Measurements from ENCODE around the gene DCXR.

DCXR gene

DNA sequence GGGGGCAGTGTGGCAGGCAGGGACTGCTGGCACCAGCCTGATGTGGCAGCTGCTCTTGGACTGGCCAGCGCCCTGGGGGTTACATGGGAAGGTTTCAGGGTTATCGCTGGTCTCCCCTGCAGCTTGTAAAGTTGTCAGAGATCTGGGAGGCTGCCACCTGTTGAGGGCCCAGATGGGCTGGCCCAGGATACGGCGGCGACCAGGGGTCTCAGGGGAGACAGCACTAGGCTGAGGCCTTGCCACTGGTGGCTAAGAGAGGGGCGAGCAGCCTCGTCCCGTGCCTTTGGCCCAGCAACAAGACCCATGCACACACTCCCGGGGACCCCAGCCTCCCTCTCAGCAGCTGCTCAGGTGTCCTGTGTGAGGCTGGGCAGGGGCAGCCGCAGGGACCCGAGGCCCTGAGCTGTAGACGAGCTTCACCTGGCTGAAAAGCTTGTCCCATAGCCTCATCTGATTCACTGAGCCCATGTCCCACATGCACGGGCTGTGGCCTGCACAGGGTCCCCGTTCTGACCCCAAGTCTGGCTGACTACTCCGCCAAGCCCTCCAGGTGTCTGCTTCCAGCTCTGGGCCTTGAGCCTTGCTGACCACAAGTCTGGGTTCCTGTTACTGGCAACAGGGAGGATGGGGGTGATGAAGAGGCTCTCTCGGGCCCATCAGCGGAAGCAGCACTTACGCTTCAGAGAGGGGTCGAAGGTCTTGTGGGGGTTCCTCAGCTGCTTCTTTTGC is 21.9 kb upstream of the DCXR start:
- no peak; the same call in 1 of the 2 replicates for TF ChIP-seq POLR2AphosphoS5 (IDR thresholded peaks at IDR 0.05; ENCODE audit: low read depth, low read length)
- 0 out of 2 replicates have a peak, but pooled peaks have one; percentile 12 for TF ChIP-seq POLR2A (IDR thresholded peaks at IDR 0.05; ENCODE audit: low read depth, low read length)
- FAIRE-seq, result no peak

GRCh38 chr17:82058855-82059249 is 21.4 kb upstream of the DCXR start:
- TF ChIP-seq TAF1 (IDR thresholded peaks at IDR 0.05; ENCODE audit: borderline replicate concordance, low read depth, low read length) (no peak), POLR2A (IDR thresholded peaks at IDR 0.05; ENCODE audit: low read depth, low read length) (peak; percentile 17; the same call in 1 of the 2 replicates)
- FAIRE-seq (no peak), DNase-seq (ENCODE audit: insufficient read length) (no peak)

More for the DNA sequence above, 21.9 kb upstream of the DCXR start:
- no peak for DNase-seq (ENCODE audit: insufficient read length)

DNA sequence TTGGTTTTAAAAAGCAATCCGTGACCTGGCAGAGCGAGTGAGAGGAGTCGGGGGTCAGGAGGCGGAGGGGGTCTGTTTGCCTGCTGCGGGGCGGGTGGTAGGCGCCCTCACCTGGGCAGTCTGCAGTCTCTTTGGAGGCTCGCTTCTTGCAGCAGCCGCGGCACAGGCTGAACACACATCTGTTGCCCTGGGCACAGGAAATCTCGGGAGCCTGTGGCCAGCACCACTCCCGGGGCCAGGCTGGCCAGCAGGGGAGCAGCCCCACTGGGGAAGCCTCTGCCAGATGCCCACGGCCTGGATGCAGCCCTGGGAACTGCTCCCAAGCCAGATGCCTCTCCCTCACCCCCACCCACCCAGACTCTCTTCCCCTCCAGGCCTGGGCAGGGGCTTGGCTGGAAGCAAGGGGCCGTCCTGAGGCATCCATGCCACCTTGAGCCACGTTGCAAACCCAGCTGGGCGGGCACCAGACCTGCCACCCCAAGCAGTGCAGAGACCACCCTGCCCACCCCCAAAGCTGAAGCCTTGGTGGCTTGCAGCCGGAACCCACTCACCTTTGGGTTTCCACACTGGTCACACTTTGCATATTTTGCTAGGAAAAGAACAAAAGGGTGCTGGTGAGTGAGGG is 20.8 kb upstream of the DCXR start:
- TF ChIP-seq POLR2A (IDR thresholded peaks at IDR 0.05; ENCODE audit: low read depth, low read length) (no peak), POLR2AphosphoS5 (IDR thresholded peaks at IDR 0.05; ENCODE audit: low read depth, low read length) (no peak), TAF1 (IDR thresholded peaks at IDR 0.05; ENCODE audit: borderline replicate concordance, low read depth, low read length) (no peak)
- no peak for FAIRE-seq
- no peak for DNase-seq (ENCODE audit: insufficient read length)

GRCh38 chr17:82056729-82057621 is 19.5 kb upstream of the DCXR start:
- FAIRE-seq (no peak), DNase-seq (ENCODE audit: insufficient read length) (no peak)
- TF ChIP-seq TAF1 (IDR thresholded peaks at IDR 0.05; ENCODE audit: borderline replicate concordance, low read depth, low read length), result no peak
- TF ChIP-seq POLR2AphosphoS5 (IDR thresholded peaks at IDR 0.05; ENCODE audit: low read depth, low read length), result peak; percentile 26; the same call in 1 of the 2 replicates

GRCh38 chr17:82055965-82056728 is 18.6 kb upstream of the DCXR start:
- FAIRE-seq (no peak), DNase-seq (ENCODE audit: insufficient read length) (no peak)
- peak; percentile 45; the same call in 1 of the 2 replicates for TF ChIP-seq POLR2A (IDR thresholded peaks at IDR 0.05; ENCODE audit: low read depth, low read length)
- TF ChIP-seq TAF1 (IDR thresholded peaks at IDR 0.05; ENCODE audit: borderline replicate concordance, low read depth, low read length), result no peak

DNA sequence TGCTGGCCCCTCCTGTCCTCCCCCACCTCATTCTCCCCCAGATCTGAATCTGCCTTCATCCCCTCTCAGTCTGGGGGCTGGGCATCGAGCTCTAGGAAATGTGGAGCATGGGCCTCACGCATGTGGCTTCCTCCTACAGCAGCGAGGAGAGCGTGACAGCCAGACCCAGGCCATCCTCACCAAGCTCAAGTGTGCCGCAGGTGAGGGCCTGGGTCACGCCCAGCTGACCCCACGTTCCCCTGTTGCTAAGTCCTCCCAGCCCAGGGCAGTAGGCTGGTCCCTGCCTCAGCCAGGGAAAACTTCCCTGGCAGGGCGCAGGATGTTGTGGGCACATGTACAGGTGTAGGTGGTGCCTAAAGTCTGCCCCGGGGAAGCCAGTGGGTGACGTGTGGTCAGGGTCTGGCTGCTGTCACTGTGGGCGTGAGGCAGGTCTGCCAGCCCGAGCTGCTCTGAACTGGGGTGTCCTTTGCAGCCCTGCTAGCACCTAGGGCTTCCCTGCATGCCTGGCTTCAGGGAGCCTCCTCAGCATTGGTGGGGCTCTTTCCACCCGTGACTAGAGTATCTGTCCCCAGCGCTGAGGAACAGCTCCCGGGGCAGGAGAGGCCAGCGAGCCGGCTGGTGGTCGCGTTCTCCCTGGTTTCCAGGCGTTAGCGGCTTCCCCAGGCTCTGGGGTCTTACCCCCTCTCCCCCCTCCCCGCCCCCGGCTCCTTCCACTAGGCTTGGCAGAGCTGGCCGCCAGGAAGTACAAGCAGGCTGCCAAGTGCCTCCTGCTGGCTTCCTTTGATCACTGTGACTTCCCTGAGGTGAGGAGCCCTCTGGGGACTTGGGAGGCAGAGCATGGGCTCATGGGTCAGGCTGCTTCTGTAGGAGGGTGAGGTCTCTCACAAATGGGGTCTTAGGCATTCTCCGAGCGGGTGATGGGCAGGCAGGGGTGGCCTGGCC is 17.8 kb upstream of the DCXR start:
- DNase-seq (ENCODE audit: insufficient read length), result no peak
- TF ChIP-seq TAF1 (IDR thresholded peaks at IDR 0.05; ENCODE audit: borderline replicate concordance, low read depth, low read length) (no peak), POLR2A (IDR thresholded peaks at IDR 0.05; ENCODE audit: low read depth, low read length) (no peak; the same call in 1 of the 2 replicates), POLR2AphosphoS5 (IDR thresholded peaks at IDR 0.05; ENCODE audit: low read depth, low read length) (no peak; the same call in none of the 2 replicates)
- FAIRE-seq, result no peak

DNA sequence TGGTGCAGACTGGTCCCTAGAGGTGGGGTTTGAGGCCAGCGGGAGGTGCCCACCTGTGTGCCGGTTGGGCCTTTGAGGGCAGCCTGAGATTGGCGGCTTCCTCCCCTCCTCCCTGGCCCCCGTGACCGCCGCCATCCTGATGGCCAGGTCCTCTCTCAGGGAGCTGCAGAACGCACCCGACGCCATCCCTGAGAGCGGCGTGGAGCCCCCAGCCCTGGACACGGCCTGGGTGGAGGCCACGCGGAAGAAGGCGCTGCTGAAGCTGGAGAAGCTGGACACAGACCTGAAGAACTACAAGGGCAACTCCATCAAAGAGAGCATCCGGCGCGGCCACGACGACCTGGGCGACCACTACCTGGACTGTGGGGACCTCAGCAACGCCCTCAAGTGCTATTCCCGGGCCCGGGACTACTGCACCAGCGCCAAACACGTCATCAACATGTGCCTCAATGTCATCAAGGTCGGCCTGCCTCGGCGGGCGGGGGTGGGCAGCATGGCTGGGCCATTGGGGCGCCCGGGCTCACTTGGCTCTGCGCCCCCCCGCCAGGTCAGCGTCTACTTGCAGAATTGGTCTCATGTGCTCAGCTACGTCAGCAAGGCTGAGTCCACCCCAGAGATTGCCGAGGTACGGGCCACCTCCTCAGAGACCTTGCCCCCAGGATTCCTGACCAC is 17.0 kb upstream of the DCXR start:
- DNase-seq (ENCODE audit: insufficient read length) (no peak), FAIRE-seq (no peak)
- TF ChIP-seq POLR2A (IDR thresholded peaks at IDR 0.05; ENCODE audit: low read depth, low read length), result no peak

DNA sequence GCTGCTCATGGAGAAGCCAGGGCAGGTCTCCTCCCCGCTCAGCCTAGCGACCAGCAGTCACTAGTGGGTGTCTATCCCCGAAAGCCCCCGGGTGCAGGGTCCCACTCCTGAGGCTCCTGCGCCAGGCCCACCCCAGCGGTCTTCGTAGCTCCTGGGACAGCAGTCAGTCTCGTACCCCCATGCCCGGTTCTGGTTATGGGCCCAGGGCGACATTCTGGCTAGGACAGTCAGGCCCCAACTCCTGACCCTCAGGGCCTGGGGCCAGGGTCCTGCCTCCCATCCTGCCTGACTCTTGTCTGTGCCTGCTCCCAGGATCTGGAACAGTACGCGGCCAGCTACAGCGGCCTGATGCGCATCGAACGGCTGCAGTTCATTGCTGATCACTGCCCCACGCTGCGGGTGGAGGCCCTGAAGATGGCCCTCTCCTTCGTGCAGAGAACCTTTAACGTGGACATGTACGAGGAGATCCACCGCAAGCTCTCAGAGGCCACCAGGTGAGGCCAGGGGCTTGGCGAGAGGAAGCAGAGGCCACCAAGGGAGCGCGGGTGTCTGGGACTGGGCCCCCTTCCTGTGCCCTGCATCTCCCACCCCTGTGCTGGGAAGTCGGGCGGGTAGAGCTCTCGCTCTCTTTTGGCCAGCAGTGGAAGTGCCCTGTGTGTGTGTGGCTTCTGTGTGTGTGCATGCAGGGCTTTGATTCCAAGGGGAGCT is 16.2 kb upstream of the DCXR start:
- no peak for TF ChIP-seq POLR2AphosphoS5 (IDR thresholded peaks at IDR 0.05; ENCODE audit: low read depth, low read length)
- DNase-seq (ENCODE audit: insufficient read length) (no peak), FAIRE-seq (no peak)

DNA sequence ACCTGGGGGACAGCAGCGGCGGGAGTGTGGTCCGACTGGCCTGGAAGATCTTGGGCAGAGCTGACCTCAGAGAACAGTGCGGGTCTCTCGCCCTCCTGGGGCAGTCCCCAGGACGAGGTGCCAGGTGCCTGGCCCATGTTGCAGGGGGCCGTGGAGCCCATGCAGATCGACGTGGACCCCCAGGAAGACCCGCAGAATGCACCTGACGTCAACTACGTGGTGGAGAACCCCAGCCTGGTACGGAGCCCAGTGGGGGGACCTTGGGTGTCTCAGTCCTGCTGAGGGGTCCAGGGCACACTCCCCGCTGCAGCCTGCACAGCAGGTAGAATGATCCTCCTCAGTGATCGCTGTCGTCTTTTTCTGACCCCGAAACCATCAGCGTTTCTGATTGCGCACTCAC is 15.6 kb upstream of the DCXR start:
- TF ChIP-seq POLR2AphosphoS5 (IDR thresholded peaks at IDR 0.05; ENCODE audit: low read depth, low read length) (no peak), TAF1 (IDR thresholded peaks at IDR 0.05; ENCODE audit: borderline replicate concordance, low read depth, low read length) (no peak)
- DNase-seq (ENCODE audit: insufficient read length), result no peak
- no peak for FAIRE-seq

DNA sequence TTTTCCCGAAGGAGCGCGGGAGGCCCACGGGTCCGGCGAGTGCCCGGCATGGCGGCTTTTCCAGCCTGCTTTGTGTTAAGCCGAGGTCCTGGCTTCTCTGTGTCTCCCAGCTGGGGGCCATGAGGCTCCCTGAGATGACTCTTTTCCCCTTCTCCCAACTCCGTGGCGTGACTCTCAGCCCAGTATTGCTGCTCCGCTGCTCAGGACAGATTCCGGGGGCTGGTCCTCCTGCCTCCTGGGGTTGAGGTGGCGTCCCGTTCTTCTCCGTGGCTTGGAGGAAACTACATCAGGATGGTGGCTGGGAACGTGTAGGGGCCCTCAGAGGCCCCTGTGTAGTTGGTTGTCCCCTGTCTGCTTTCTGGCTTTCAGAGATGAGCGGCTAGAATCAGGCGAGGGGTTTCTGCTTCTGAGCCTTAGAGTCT is 15.2 kb upstream of the DCXR start:
- FAIRE-seq (no peak), DNase-seq (ENCODE audit: insufficient read length) (no peak)
- TF ChIP-seq POLR2AphosphoS5 (IDR thresholded peaks at IDR 0.05; ENCODE audit: low read depth, low read length), result no peak
- TF ChIP-seq POLR2A (IDR thresholded peaks at IDR 0.05; ENCODE audit: low read depth, low read length), result no peak
- TF ChIP-seq TAF1 (IDR thresholded peaks at IDR 0.05; ENCODE audit: borderline replicate concordance, low read depth, low read length), result no peak
